HG02943 (cell line): Measurements from ENCODE around the gene MAD1L1.

Experiments used
- ATAC-seq: cut with Tn5 transposase; IDR thresholded peaks from one replicate; pipeline ENCODE4 v1.9.1; 2021; ENCODE audit warnings: mild to moderate bottlenecking, low read depth, moderate library complexity; ENCODE audit not compliant: unreplicated experiment

The MAD1L1 gene

DNA sequence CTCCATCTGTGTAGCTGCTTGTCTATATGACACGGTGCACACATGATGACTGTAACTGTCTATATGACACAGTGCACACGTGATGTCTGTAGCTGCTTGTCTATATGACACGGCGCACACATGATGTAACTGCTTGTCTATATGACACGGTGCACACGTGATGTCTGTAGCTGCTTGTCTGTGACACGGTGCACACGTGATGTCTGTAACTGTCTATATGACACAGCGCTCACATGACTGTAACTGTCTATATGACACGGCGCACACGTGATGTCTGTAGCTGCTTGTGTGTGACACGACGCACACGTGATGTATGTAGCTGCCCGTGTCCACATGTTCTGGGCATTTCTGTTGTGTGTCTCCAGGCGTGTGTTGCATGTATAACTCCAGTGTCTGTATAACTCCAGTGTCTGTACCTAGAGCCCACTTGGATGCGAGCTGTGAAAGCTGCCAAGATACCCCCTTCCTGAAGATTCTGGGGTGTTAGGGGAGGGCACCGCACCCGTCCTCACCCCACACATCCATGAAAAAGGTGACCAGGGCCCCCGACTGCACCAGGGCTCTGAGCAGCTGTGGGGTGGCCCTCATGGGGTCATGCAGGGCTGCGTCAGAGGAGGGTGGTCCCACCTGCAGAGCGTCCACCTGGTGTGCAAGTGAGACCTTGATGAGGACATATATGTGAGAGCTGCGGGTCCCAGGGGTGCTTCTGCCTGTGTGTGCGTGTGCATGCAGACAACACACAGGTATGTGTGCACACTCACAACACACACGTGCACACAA lies 424.7 kb downstream of the MAD1L1 start:
- no peak for ATAC-seq

DNA sequence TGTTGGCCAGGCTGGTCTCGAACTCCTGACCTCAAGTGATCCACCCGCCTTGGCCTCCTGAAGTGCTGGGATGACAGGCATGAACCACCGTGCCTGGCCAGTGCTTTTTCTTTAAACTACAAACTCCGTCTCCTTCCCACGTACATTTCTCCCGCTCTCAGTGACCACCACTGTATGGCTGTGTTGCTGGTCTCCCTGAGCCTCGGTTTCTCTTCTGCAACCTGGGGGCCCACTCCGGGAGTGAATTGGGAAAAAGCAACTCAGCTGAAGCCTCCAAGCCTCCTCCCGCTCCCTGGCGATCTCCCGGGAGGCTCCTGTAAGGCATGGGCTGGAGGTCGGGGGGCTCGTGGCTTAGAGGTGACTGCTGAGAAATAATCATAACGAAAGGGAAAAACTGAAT lies 426.4 kb downstream of the MAD1L1 start:
- ATAC-seq: no peak

DNA sequence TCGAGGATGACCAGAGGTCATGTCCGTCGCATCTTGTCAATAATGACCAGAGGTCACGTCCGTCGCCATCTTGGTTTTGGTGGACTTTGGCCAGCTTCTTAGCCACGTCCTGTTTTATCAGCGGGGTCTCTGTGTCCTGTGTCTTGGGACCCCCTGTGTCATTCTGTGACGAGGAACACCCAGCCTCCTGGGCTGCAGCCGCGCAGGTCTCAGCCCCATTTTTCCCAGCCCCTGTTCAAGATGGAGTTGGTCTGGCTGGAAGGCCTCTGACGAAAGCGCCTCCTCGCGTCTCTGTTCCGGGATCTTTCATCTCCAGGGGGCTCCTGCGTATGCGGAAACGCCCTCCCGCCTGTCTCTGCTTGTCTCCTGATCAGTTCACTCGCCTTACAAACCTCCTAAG lies 428.4 kb downstream of the MAD1L1 start:
- no peak for ATAC-seq

DNA sequence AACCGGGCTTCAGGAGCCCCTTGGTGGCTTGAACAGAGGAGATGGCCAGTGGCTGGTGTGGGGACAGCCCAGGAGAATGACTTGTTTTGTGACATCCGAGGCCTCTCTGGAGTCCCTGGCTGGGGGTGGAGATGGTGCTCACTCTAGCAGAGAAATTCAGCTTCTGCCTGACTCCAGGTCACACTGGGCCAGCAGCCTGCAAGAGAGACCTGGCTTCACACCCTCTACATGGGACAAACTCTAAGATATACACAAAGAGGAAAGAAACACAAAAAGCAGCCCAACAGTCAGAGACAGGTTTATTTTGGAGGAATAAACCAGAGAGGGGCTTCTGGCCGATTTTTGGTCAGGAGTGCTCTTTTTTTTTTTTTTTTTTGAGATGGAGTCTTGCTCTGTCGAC lies 429.8 kb downstream of the MAD1L1 start:
- ATAC-seq: no peak

DNA sequence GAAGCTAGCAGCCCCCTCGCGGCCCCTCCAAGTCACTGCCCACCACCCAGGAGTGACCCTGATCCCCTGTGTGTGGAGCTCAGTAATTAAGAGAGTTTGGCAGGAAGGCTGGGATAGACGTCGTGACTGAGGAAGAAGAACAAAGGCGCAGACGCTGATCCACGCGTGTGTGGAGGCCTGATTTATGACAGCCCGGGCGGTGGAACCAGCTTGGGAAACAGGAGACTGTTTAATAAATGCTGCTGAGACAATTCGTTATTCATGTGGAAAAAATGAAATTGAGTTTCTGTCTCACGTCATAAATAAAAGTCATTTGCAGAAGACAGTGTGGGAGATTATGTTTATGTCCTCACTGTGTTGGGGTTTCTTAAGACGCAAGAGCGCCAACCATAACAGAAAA lies 431.8 kb downstream of the MAD1L1 start:
- no peak for ATAC-seq

DNA sequence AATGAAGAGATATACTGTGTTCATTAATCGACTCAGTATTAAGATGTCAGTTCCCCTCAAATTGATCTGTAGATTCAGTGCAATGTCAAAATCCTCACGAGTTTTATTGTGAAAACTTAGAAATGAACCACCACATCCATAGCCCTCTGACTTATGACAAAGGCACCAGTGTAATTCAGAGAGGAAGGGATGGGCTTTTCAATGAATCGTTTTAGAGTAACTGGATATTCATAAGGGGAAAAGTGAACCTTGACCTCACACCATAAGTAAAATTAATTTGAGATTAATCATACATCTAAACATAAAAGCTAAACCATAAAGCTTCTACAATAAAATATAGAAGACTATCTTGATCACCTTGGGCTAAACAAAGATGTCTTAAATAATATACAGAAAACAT lies 434.6 kb downstream of the MAD1L1 start:
- no peak for ATAC-seq

DNA sequence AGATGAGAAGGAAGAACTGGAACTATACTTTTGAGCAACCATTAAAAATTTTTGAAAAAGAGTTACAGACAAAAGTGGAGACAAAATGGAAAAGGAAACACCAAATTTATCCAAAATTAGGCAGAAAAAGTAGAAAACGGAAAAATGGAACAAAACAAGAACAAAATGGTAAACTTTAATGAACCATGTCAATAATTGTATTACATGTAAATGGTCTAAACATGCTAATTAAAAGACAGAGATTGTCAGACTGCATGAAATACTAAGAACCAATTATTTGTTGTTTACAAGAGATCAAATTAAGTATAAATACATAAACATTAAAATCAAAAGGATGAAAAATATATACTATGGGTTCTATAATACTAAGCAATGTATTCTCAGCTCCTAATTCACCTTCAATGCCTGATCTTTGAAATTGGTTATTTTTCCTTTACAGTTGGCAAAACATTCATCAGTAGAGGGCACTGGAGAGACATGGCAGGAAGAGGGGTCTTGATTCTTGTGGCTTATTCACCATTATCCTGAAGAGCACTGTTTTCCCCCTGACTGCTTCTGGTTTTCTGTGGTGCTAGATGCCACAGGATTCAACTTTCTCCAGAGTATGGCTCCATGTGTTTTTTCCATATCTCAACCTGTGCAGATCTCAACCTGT lies 437.7 kb downstream of the MAD1L1 start:
- ATAC-seq: no peak

DNA sequence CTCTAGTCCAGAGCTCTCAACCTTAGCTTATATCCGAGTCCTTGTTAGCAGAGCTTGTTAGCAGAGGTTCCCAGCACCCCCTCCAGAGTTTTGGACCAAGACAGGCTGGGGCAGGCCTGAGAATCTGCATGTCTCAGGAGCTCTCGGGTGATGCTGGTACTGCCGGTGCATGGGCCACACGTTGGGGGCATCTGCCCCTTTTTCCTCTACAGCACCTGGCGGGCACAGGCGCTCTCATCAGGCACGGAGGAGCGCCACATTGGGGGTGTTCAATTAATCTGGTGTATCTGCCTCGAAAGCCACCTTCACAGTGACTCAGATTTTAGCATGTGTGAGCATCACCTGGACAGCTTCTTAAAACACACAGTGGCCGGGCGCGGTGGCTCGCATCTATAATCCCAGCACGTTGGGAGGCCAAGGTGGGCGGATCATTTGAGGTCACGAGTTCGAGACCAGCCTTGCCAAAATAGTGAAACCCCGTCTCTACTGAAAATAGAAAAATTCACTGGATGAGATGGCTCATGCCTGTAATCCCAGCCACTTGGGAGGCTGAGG lies 445.0 kb downstream of the MAD1L1 start:
- ATAC-seq: no peak

DNA sequence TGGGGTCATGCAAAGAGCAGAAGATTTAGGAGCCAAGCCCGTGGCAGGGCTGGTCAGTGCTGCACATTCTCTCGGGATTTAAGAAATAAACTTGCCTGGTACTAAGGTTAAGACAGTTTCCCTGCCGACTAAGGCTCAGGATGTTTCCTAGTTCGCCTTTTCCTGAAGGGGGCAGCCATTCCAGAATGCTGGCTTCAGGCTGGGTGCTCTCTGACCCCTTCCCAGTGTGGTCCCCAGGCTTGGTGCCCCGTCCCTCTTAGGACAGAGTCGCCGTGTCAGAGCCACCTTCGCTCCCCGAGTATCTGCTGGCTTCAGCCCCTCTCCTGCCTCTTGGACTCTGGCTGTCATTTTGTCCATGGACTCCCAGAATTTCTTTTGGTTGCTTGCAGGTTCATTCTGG lies 445.5 kb downstream of the MAD1L1 start:
- ATAC-seq: no peak

DNA sequence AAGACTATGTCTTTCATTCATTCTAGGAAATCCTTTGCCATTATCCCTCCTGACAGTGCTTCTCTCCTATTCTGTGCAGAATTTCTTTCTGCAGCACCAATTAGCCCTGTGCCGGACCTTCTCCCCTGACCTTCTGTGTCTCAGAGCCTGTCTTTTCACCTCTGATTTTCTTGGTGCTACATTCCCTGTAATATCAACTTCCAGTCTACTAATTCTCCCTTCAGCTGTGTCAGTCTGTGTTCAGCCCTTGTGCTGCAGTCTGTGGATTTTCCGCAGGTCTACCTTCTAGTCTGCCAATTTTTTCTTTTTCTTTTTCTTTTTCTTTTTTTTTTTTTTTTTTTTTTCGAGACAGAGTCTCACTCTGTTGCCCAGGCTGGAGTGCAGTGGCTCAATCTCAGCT lies 446.9 kb downstream of the MAD1L1 start:
- no peak for ATAC-seq

DNA sequence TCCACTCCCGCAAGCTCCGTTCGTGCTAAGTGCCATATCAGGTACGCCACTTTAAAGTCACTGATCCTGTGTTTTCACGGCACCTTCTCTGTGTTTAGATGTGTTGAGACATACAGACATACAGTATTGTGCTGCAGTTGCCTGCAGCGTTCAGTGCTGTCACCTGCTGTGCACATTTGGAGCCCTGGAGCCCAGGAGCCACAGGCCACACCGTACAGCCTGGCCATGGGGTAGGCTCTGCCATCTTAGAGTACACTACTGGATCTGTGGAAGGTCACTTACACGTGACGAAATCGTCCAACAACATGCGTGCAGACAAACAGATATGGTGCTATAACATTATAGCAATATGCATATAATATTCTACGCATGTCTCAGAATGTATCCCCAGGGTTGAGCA lies 451.4 kb downstream of the MAD1L1 start:
- no peak for ATAC-seq

DNA sequence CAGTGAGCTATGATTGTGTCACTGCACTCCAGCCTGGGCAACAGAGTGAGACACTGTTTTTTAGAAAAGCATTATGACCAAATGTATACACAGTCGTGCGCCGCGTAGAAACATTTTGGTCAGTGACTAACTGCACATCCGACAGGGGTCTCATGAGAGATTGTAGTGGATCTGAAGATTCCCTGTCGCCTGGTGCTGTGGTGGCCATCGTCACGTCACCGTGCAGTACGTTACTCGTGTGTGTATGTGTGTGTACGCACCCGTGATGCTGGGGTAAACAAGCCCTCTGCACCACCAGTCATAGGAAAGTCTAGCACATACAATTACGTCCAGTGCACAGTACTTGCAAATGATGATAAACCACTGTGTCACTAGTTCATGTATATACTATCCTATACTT lies 453.3 kb downstream of the MAD1L1 start:
- no peak for ATAC-seq

DNA sequence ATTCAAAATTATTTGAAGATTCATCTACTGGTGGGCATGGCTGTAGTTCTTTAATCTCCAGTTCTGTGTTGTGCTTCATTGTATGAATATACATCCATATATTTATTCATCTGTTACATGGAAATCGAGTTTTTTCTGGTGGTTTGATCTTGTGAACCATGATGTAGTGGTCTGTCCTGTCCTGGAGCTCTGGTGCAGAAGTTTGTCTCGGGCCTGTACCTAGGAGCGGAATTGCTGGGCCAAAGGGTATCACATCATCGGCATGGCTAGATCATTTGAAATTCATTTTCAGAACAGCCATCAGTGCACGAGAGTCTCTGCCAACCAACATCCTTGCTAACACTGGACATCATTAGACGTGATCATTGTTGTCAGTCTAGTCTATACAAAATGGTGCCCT lies 455.6 kb downstream of the MAD1L1 start:
- ATAC-seq: no peak

DNA sequence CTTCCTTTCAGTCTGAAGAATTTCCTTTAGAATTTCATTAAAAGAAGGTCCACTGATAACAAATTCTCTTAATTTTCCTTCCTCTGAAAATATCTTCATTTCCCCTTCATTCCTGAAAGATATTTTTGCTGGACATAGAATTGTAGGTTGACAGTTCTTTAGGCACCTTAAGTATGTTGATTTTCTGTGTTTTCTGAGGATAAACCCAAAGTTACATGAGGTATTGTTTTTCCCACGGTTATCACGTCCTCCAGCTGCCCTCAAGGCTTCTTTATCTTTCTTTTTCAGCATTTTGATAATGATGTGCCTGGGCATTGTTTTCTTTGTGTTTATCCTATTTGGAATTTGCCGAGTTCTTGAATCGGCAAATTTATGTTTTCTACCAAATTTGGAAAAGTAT lies 457.4 kb downstream of the MAD1L1 start:
- ATAC-seq: no peak

DNA sequence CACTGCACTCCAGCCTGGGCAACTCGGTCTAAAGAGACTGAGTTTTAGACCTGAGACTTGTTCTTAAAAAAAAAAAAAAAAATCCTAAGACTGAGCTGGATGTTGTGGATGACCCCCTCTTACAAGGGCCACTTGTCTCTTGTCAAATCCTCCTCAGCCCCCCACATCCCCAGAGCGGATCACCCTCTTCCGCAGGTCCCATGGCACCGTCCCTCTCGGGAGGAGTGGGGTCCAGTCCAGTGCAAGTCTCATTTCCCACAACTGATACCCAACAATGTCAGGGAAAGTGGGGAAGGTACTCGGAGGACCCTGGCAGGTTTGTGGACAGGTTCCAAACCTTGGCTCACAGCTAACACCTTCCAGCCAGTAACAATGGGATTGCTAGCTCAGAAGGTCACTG lies 462.4 kb downstream of the MAD1L1 start:
- no peak for ATAC-seq

DNA sequence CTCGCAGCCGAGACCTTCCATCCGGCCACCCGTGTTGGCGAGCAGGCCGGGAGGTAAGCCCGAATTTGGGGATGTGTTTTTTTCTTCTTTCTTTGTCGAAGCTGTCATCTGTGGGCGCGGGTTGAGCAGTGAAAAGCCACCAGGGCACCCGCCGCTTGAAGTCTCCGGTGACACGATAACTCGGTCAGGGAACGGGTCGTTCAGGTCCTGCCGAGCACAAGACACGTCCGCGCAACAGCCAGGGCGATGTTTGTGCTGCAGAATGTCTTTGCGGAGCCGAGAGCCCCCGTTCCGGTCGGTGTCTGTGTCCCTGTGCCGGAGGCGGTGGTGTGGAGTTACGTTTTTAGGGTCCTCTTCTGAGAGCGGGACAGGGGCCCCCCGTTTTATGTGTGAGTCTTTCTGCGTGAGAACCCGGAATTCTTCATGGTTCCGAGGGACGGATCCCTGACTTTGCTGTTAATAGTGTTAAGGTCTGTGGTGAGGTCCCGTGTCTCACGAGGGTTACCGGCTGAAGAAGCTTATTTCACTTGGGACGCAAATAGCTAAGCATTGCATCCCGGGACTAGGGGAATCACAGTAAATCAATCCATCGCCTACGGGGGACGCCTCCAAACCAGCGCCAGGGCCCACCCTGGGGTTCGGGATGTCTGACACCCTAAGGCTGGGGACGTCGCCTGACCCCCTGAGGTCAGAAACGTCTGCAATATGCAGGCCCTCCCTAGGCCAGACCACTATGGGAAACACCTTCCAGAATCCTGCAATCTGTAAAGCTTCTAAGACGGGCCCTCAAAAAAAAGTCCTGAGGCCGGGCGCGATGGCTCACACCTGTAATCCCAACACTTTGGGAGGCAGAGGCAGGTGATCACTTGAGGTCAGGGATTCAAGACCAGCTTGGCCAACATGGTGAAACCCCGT lies 463.2 kb downstream of the MAD1L1 start:
- no peak for ATAC-seq

DNA sequence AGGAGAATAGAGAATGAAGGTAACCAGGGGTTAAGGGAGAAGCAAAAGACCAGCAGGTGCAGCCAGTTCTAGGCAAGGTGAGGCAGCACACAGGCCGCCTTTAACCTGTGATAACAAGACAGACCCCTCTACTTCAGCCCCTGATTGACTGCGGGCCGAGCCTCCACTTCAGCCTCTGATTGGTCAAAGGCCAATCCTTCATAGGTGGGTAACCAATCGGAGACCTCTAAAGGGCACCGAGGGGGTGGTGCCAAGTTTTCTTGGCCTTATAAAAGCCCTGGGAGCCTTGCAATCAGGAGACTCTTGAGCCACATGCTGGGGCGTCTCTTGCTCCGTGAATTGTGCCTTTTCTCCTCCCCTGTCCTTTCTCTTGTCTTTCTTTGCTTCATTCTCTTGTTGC lies 463.9 kb downstream of the MAD1L1 start:
- no peak for ATAC-seq

DNA sequence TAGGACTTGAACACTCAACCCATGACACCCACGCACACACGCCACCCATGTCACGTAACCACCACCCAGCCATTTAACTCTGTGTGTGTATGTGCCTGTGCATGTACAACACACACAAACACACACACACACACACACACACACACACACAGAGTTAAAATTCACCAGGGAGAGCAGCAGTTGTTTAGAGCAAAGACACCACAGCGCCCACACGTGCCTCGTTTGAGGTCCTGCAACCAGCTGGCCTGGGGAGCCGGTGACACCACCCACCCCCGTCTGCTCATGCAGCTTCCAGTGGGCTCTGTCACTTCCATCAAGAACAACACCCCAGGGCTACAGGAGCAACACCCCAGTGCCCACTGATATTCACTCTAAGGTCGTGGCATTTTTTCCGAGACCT lies 465.2 kb downstream of the MAD1L1 start:
- no peak for ATAC-seq
